Breast epithelium (tissue), 4 donors: ENCODE data around the gene RNLS. TPM values are rescaled to one million over a fixed set of nuclear protein-coding genes. Genes with fewer than 3 reads are reported as not detected.

ENCODE experiments used
- DNase-seq, 2 donors: peaks; one replicate each; pipeline ENCODE4 v3.0.0-alpha.2; 2019; ENCODE audit warnings: low spot score in 2 of 2
- H3K27ac ChIP-seq, 2 donors: fragments of 200-600 bp; sonication (generic) in 1 of 2; one replicate each; pipeline ENCODE4 v1.5.1; 2016 to 2019; ENCODE audit warnings: mild to moderate bottlenecking in 1 of 2
- H3K27me3 ChIP-seq, 2 donors: fragments of 200-600 bp; sonication (generic) in 1 of 2; one replicate each; pipeline versions ENCODE4 v1.5.1 to v1.6.0; 2017 to 2019; ENCODE audit warnings: control low read depth in 1 of 2, mild to moderate bottlenecking in 1 of 2
- H3K36me3 ChIP-seq: fragments of 200-600 bp; one replicate; pipeline ENCODE4 v1.5.1; 2019
- H3K4me1 ChIP-seq, 2 donors: fragments of 200-600 bp; sonication (generic); one replicate each; pipeline ENCODE4 v1.5.1; 2016 to 2019; ENCODE audit warnings: control low read depth in 1 of 2
- H3K4me3 ChIP-seq, 3 donors: fragments of 200-600 bp; sonication (generic); 1 replicate in 2 of 3; 2 replicates in 1 of 3; pipeline ENCODE4 v1.5.1; 2016 to 2019; ENCODE audit warnings: mild to moderate bottlenecking in 3 of 3, moderate library complexity in 2 of 3
- H3K9me3 ChIP-seq, 2 donors: fragments of 200-600 bp; sonication (generic) in 1 of 2; one replicate each; pipeline ENCODE4 v1.5.1; 2016 to 2019; ENCODE audit warnings: control low read depth in 1 of 2
- POLR2A ChIP-seq: fragments of 450-650 bp; IDR thresholded peaks from one replicate; pipeline ENCODE4 v1.6.1; 2016; ENCODE audit warnings: antibody characterized with exemption, mild to moderate bottlenecking, moderate library complexity
- POLR2AphosphoS5 ChIP-seq, 3 donors: sonication (generic); formaldehyde crosslinking; IDR thresholded peaks; one replicate each; pipeline ENCODE4 v1.6.1; 2017; ENCODE audit warnings: antibody characterized with exemption in 3 of 3
- intact Hi-C: fragments of 100-400 bp; cut with DNase I; formaldehyde crosslinking; loops from one replicate; pipeline ENCODE4 v1.15.1; 2023; ENCODE audit warnings: low total_unique reads
- total RNA-seq, 3 donors: library from RNA; depleted of rRNA; stranded (reverse); fragments of >200 nt; gene quantifications; one replicate each; pipeline ENCODE4 v1.1.0, GENCODE V29; 2016
- TF ChIP-seq, protein P1 (sequence below), 3 donors: fragments of 450-650 bp; IDR thresholded peaks; one replicate each; pipeline ENCODE4 v1.5.1; 2016 to 2017; ENCODE audit warnings: antibody characterized with exemption in 3 of 3, mild to moderate bottlenecking in 3 of 3, moderate library complexity in 3 of 3

Gene RNLS
- total RNA-seq, 3 donors from 2014 or later, result 27.9 to 32.1 (median 29.1) TPM

DNA sequence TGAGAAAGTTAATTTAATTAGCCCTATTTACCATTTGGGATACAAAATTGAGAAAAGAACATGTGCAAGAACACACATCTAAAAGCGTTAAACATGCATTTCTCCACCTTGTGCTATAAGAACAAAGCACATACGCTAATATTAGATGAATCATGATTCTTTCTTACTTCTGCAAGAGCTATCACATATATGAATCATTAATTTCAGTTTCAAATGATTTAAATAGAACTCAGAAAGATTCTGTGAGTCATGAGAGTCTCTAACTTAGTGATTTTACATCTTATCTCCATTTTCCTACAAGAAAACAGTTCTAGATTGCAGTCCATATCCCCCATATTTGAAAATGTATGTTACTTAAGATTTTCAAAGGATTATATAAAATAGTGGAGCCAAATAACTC is 173.9 kb downstream of the RNLS start:
- no peaks in the 10 kb centered on the region for H3K36me3 ChIP-seq
- TF ChIP-seq POLR2AphosphoS5 (IDR thresholded peaks at IDR 0.05) (no peak), POLR2A (no peak)
- TF ChIP-seq, protein P1, sequence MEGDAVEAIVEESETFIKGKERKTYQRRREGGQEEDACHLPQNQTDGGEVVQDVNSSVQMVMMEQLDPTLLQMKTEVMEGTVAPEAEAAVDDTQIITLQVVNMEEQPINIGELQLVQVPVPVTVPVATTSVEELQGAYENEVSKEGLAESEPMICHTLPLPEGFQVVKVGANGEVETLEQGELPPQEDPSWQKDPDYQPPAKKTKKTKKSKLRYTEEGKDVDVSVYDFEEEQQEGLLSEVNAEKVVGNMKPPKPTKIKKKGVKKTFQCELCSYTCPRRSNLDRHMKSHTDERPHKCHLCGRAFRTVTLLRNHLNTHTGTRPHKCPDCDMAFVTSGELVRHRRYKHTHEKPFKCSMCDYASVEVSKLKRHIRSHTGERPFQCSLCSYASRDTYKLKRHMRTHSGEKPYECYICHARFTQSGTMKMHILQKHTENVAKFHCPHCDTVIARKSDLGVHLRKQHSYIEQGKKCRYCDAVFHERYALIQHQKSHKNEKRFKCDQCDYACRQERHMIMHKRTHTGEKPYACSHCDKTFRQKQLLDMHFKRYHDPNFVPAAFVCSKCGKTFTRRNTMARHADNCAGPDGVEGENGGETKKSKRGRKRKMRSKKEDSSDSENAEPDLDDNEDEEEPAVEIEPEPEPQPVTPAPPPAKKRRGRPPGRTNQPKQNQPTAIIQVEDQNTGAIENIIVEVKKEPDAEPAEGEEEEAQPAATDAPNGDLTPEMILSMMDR (IDR thresholded peaks at IDR 0.05), result no peak
- H3K27ac ChIP-seq, result no peak overlapping the region
- DNase-seq, result no peak
- no peaks in the 10 kb centered on the region for H3K27me3 ChIP-seq
- H3K4me3 ChIP-seq, result no peak overlapping the region
- no peaks in the 10 kb centered on the region for H3K9me3 ChIP-seq
- H3K4me1 ChIP-seq, result no peaks in the 10 kb centered on the region
- intact Hi-C loops, result no loop called here

DNA sequence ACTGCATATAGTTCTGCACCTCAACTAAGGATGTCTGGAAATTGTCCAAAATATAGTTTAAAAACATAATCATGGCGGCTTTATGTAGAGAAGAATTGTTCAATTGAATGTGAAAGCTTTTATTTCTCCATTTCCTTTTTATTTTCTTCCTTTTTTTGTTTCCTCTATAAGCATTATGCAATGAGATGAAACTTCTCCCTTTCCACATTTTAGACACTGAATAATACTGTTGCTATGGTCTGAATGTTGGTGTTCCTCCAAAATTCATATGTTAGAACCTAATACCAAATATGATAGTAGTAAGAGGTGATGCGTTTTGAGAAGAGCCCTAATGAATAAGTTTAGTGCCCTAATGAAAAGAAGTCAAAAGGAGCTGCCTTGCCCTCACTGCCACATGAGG is 175.0 kb downstream of the RNLS start:
- TF ChIP-seq, protein P1 (IDR thresholded peaks at IDR 0.05), result no peak
- TF ChIP-seq POLR2AphosphoS5 (IDR thresholded peaks at IDR 0.05) (no peak), POLR2A (no peak)
- intact Hi-C loops, result no loop called here

DNA sequence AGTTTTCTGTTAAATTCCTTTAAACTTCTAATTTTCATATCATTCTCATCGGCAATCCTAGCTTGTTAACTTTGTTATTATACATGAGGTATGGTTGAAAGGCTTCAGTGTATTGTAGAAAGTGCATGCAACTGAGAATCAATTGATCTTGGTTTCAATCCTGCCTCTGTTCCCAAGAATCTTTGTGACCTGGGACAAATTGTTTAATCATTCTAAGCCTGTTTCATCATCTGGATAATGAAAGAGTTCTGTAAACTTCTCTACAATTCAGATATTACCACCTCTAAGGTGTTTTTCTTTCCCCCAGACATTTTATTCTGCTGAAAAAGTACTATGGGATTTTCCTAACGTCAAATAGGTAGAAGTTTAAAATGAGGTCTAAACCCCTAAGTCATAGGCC is 179.0 kb downstream of the RNLS start:
- DNase-seq, result no peak
- Histone ChIP-seq H3K27me3 (no peaks in the 10 kb centered on the region), H3K36me3 (no peaks in the 10 kb centered on the region), H3K9me3 (peaks cover 0 to 3% of the 10 kb centered on the region in 2 donors), H3K4me1 (no peaks in the 10 kb centered on the region), H3K27ac (no peak overlapping the region), H3K4me3 (no peak overlapping the region)
- TF ChIP-seq POLR2A, result no peak
- TF ChIP-seq, protein P1 (IDR thresholded peaks at IDR 0.05), result no peak
- TF ChIP-seq POLR2AphosphoS5 (IDR thresholded peaks at IDR 0.05), result no peak
- intact Hi-C loops, result no loop called here

More for the DNA sequence above, 175.0 kb downstream of the RNLS start:
- H3K9me3 ChIP-seq, result no peaks in the 10 kb centered on the region
- DNase-seq, result no peak
- H3K27ac ChIP-seq, result no peak overlapping the region
- H3K4me1 ChIP-seq, result no peaks in the 10 kb centered on the region
- H3K36me3 ChIP-seq, result no peaks in the 10 kb centered on the region
- no peaks in the 10 kb centered on the region for H3K27me3 ChIP-seq
- no peak overlapping the region for H3K4me3 ChIP-seq

DNA sequence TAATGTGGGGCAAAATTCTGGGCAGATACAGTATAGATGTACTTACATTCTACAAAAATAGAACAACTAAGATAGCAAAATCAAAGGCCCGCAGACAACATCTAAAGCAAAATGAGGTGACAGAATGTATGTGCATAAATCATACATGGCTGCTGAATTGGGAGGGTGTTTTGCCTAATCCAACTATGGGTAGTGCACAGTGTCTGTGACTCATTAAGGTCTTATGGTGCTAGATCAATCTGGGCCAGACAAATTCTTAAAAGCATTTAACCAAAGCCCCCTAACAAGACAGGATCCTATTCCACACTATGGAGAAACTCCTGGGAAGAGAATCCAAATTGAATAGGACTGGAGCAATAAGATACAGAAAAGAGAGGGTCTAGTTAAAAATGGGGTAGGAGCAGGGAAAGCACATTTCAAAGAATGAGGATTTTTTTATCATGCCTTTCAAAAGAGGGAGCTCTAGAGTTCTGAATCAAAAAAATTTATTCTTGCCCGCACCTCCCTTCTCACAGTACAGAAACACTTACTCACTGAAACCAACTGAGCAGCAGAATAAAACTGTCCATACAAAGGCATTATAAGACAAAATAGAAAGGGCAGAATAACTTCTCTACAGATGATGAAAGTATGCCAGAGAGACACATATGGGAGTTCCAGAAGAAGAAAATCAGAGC is 181.3 kb downstream of the RNLS start:
- H3K4me1 ChIP-seq, result no peaks in the 10 kb centered on the region
- no peak overlapping the region for H3K4me3 ChIP-seq
- no peak overlapping the region for H3K27ac ChIP-seq
- DNase-seq, result no peak
- TF ChIP-seq, protein P1 (IDR thresholded peaks at IDR 0.05), result no peak
- no peak for TF ChIP-seq POLR2AphosphoS5 (IDR thresholded peaks at IDR 0.05)
- TF ChIP-seq POLR2A, result no peak
- intact Hi-C loops, result no loop called here
- H3K36me3 ChIP-seq, result no peaks in the 10 kb centered on the region
- H3K27me3 ChIP-seq, result no peaks in the 10 kb centered on the region
- peaks cover 7 to 12% of the 10 kb centered on the region in 2 donors for H3K9me3 ChIP-seq

DNA sequence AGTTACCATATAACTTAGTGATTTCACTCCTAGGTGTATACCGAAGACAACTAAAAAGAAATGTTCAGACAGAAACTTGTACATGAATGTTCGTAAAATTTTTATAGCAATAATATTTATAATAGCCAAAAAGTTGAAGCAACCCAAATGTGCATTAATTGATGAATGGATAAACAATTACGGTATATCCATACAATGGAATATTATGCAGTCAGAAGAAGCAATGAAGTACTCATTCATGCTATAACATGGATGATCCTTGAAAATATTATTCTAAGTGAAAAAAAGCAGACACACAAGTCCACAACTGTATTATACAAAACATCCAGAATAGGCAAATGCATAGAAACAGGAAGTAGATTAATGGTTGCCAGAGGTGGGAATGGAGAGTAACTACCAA is 183.9 kb downstream of the RNLS start:
- no peak for TF ChIP-seq POLR2AphosphoS5 (IDR thresholded peaks at IDR 0.05)
- no peak overlapping the region for H3K4me3 ChIP-seq
- no peaks in the 10 kb centered on the region for H3K27me3 ChIP-seq
- H3K4me1 ChIP-seq, result no peaks in the 10 kb centered on the region
- H3K9me3 ChIP-seq, result peaks cover 7 to 28% of the 10 kb centered on the region in 2 donors
- no peak overlapping the region for H3K27ac ChIP-seq
- H3K36me3 ChIP-seq, result no peaks in the 10 kb centered on the region
- intact Hi-C loops, result no loop called here
- no peak for DNase-seq
